HG02840 (cell line): ENCODE data around the gene PERM1.

Source experiments
- ATAC-seq: cut with Tn5 transposase; IDR thresholded peaks from one replicate; pipeline ENCODE4 v1.9.1; 2021; ENCODE audit warnings: mild to moderate bottlenecking, moderate library complexity, moderate number of reproducible peaks; ENCODE audit not compliant: unreplicated experiment, low FRiP score

PERM1 gene

GRCh38 chr1:966135-966703, 15.7 kb downstream of the PERM1 start, which contains the start of gene PLEKHN1:
Gene PLEKHN1 (plus strand): TSS chr1:966482. CDS start chr1:966532, 50 bp downstream.
- no peak for ATAC-seq

GRCh38 chr1:965526-966134, 16.3 kb downstream of the PERM1 start:
- no peak for ATAC-seq

DNA sequence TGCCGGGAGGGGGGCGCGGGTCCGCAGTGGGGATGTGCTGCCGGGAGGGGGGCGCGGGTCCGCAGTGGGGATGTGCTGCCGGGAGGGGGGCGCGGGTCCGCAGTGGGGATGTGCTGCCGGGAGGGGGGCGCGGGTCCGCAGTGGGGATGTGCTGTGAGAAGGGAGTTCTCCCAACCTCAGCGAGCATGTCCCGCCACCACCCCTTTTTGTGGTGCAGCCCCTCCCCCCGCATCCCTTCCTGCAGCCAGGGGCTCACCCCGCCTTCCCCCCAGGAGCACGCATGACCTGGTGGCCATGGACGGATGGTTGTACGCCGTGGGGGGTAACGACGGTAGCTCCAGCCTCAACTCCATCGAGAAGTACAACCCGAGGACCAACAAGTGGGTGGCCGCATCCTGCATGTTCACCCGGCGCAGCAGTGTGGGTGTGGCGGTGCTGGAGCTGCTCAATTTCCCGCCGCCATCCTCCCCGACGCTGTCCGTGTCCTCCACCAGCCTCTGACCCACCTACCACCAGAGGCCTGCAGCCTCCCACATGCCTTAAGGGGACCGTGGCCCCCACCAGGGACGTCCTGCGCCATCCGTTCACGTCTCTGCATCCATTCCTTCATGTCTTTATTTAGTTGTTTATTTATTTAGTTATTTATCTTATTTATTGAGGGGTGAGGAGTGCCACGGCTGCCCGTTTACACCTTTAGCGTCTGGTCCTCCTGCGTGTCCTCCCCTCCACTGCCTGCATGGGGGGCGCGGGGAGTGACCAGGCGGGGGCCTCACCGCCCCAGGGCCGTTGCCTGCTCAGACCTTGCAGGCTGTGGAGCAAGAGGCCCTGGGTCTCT, 17.0 kb downstream of the PERM1 start:
- ATAC-seq: no peak

- ATAC-seq: no peak
These were observed 18.0 kb downstream of the PERM1 start for GRCh38 chr1:963746-964525.

DNA sequence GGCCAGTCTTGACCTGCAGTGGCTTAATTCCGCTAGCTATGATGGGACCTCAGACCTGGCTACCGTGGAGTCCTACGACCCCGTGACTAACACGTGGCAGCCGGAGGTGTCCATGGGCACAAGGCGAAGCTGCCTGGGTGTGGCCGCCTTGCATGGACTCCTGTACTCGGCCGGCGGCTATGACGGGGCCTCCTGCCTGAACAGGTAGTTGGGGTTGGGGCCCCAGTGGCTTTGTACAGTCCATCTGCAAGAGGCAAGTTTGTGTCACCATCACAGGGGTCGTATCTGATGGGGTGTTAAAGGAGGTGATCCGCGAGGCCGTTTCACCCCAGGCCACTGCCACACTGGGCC, 18.6 kb downstream of the PERM1 start:
- ATAC-seq: no peak

DNA sequence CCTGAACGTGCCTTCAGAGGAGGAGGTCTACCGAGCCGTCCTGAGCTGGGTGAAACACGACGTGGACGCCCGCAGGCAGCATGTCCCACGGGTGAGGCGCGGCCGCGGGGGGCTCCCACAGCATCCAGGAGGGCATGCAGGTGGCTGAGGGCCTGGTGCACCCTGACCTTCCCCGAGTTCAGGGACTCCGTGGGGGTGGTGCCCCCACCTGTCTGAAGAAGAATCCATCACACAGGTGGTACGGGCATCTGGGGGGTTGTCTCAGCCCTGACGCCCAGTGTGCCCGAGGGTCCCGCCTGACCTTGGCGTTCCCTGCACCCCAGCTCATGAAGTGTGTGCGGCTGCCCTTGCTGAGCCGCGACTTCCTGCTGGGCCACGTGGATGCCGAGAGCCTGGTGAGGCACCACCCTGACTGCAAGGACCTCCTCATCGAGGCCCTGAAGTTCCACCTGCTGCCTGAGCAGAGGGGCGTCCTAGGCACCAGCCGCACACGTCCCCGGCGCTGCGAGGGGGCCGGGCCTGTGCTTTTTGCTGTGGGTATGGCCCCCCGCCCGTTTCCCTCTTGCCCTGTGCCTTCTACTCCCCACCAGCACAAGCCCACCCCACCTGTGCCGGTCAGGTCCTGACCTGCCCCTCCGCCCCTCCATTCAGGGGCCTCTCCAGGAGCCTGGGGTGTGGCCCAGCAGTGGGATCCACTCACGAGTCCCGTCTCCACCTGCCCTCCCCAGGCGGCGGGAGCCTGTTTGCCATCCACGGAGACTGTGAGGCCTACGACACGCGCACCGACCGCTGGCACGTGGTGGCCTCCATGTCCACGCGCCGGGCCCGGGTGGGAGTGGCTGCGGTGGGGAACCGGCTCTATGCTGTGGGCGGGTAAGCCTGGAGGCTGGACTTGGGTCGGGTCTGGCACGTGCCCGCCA, 19.3 kb downstream of the PERM1 start:
- no peak for ATAC-seq

- no peak for ATAC-seq
These were observed 20.7 kb downstream of the PERM1 start for GRCh38 chr1:961132-961669.

DNA sequence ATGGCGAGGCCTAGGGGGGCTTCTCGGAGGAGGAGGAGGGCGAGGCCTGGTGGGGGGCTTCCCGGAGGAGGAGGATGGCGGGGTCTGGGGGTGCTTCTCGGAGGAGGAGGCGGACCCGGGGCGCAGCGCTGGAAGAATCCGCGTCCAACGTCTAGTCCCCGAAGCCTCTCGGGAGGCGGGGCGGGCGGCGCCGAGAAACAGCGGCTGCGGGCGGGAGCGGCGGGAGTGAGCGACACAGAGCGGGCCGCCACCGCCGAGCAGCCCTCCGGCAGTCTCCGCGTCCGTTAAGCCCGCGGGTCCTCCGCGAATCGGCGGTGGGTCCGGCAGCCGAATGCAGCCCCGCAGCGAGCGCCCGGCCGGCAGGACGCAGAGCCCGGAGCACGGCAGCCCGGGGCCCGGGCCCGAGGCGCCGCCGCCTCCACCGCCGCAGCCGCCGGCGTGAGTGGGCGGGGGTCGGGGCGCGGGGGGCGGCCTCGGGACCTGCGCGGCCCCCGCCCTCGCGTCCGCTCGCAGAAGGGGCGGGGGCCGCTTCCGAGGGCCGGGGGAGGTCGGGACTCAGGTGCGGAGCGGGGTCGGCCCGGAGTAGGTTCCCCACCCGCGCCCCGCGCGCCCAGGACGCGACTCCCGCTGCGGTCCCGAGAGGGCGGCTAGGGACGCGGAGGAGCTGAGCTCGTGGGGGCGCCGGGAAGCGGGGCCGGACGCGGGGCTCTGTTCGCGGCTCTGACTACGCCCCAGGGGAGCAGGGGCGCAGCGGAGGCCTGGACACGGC, 21.3 kb downstream of the PERM1 start, which contains the start of gene KLHL17:
Gene KLHL17, plus strand, starts transcription at position 222 of the 769 bp plus-strand sequence. Its CDS starts 110 bp downstream, at position 332.
- ATAC-seq: no peak

GRCh38 chr1:959731-960362, 22.0 kb downstream of the PERM1 start:
- peak; percentile 4 for ATAC-seq

GRCh38 chr1:958823-959730, 22.8 kb downstream of the PERM1 start, which contains the start of gene NOC2L:
Gene NOC2L (minus strand): TSS chr1:959256. CDS start chr1:959240, 16 bp downstream.
- peak; percentile 62 for ATAC-seq

DNA sequence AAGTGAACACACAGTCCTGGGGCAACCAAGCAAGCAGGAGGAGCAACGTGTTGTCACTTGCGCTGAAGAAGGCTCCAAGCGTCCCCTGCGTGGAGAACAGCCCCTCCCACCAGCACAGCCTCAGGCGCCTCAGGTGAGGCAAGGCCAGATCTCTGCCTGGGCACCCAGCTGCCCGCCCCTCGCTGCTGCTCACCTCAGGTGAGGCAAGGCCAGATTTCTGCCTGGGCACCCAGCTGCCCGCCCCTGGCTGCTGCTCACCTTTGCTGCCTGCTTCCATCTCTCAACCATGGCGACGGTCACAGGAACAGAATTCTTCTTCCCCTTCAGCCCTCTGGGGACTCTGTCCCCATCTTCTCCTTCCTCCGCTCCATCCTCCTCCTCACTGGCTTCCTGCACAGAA, 25.3 kb downstream of the PERM1 start:
- no peak for ATAC-seq

GRCh38 chr1:955474-955873, 26.4 kb downstream of the PERM1 start:
- ATAC-seq: no peak

GRCh38 chr1:954927-955326, 27.0 kb downstream of the PERM1 start:
- no peak for ATAC-seq

GRCh38 chr1:953524-954320, 28.2 kb downstream of the PERM1 start:
- ATAC-seq: no peak

DNA sequence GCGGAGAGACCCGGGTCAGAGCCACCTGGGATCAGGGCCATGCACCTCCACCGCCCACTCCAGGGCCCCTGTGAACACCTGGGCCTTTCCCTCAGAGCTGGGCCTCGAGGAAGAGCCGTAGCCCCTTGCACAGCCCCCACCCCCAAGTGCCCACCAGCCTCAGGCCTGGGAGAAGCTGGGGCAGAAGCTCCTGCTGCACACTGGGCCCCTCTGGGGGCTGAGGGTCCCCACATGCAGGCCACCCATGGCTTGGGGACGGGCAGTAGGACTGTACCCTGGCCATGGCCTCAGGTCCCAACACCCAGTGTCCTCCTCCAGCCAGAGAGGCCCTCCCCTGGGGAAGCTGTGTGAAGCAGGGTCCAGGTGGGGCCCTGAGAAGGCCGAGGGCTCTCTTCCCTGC, 29.3 kb downstream of the PERM1 start:
- ATAC-seq: no peak

- no peak for ATAC-seq
These were observed 29.7 kb downstream of the PERM1 start for GRCh38 chr1:952201-952600.
